ENCODE measurements around the gene MAS1L. TPM values are rescaled to one million over a fixed set of nuclear protein-coding genes. Genes with fewer than 3 reads are reported as not detected.

MAS1L gene
- polyA plus RNA-seq, 1 experiment = not detected

GRCh38 chr6:29524444-29525310, 36.9 kb upstream of the MAS1L start:
- no peaks in the 10 kb centered on the region for H3K27me3 ChIP-seq (ENCODE audit: control insufficient read depth, insufficient read depth, low read length)
- ChIA-PET CTCF (interaction anchor here (1.1 to 1.5 kb wide), 2 partner anchors 21 to 125 kb away, joined by 3 read pairs; no protein-coding TSS in a partner anchor), POLR2A (no interaction called here)
- no peaks in the 10 kb centered on the region; the same call in 1 of the 2 replicates for H3K9me3 ChIP-seq (ENCODE audit: control insufficient read depth, insufficient read depth, low read length)
- no peak overlapping the region for H3K4me3 ChIP-seq (ENCODE audit: low read depth, low read length)
- no peak for TF ChIP-seq CTCF (IDR thresholded peaks at IDR 0.05; ENCODE audit: low read depth, low read length)
- no peak overlapping the region for H3K27ac ChIP-seq (ENCODE audit: low read depth, low read length)
- no peak for DNase-seq (ENCODE audit: low read depth, low spot score)

GRCh38 chr6:29524044-29524443, 36.3 kb upstream of the MAS1L start:
- H3K27me3 ChIP-seq (ENCODE audit: control insufficient read depth, insufficient read depth, low read length) = no peaks in the 10 kb centered on the region
- POLR2A ChIA-PET = no interaction called here
- H3K27ac ChIP-seq (ENCODE audit: low read depth, low read length) = no peak overlapping the region
- CTCF ChIA-PET = interaction anchor here (1.5 kb wide), 1 partner anchor 22 kb away, joined by 3 read pairs; no protein-coding TSS in a partner anchor
- TF ChIP-seq CTCF (IDR thresholded peaks at IDR 0.05; ENCODE audit: low read depth, low read length) = no peak
- no peak for DNase-seq (ENCODE audit: low read depth, low spot score)
- no peaks in the 10 kb centered on the region; the same call in 1 of the 2 replicates for H3K9me3 ChIP-seq (ENCODE audit: control insufficient read depth, insufficient read depth, low read length)
- H3K4me3 ChIP-seq (ENCODE audit: low read depth, low read length) = no peak overlapping the region

- no peak for DNase-seq (ENCODE audit: low read depth, low spot score)
- no peak overlapping the region for H3K27ac ChIP-seq (ENCODE audit: low read depth, low read length)
- no peak overlapping the region for H3K4me3 ChIP-seq (ENCODE audit: low read depth, low read length)
- H3K27me3 ChIP-seq (ENCODE audit: control insufficient read depth, insufficient read depth, low read length) = no peaks in the 10 kb centered on the region
- POLR2A ChIA-PET = no interaction called here
- no peak for TF ChIP-seq CTCF (IDR thresholded peaks at IDR 0.05; ENCODE audit: low read depth, low read length)
- CTCF ChIA-PET = no interaction called here
- no peaks in the 10 kb centered on the region for H3K9me3 ChIP-seq (ENCODE audit: control insufficient read depth, insufficient read depth, low read length)
Observed at GRCh38 chr6:29522227-29522626, 34.5 kb upstream of the MAS1L start.

GRCh38 chr6:29521006-29521680, 33.4 kb upstream of the MAS1L start:
- Histone ChIP-seq H3K4me3 (ENCODE audit: low read depth, low read length) (no peak overlapping the region), H3K27me3 (ENCODE audit: control insufficient read depth, insufficient read depth, low read length) (no peaks in the 10 kb centered on the region), H3K9me3 (ENCODE audit: control insufficient read depth, insufficient read depth, low read length) (no peaks in the 10 kb centered on the region), H3K27ac (ENCODE audit: low read depth, low read length) (no peak overlapping the region)
- ChIA-PET CTCF (no interaction called here), POLR2A (no interaction called here)
- DNase-seq (ENCODE audit: low read depth, low spot score) = no peak
- TF ChIP-seq CTCF (IDR thresholded peaks at IDR 0.05; ENCODE audit: low read depth, low read length) = no peak

- Histone ChIP-seq H3K9me3 (ENCODE audit: control insufficient read depth, insufficient read depth, low read length) (no peaks in the 10 kb centered on the region), H3K27me3 (ENCODE audit: control insufficient read depth, insufficient read depth, low read length) (no peaks in the 10 kb centered on the region), H3K4me3 (ENCODE audit: low read depth, low read length) (no peak overlapping the region), H3K27ac (ENCODE audit: low read depth, low read length) (no peak overlapping the region)
- CTCF ChIA-PET = interaction anchor here (0.6 kb wide), 1 partner anchor 846 kb away, joined by 3 read pairs; no protein-coding TSS in a partner anchor
- no peak for DNase-seq (ENCODE audit: low read depth, low spot score)
- TF ChIP-seq CTCF (IDR thresholded peaks at IDR 0.05; ENCODE audit: low read depth, low read length) = no peak
- POLR2A ChIA-PET = no interaction called here
Observed at GRCh38 chr6:29520232-29520631, 32.5 kb upstream of the MAS1L start.
